Right forelimb (tissue), 1 donor: Measurements from ENCODE around the gene EEF1AKMT2.

Experiments
- DNase-seq: peaks from one replicate; pipeline ENCODE4 v3.0.0-alpha.2; 2018

The EEF1AKMT2 gene

GRCh38 chr10:124736491-124737136, 55.1 kb downstream of the EEF1AKMT2 start:
- DNase-seq = peak; percentile 69

- DNase-seq = no peak
These were observed 56.0 kb downstream of the EEF1AKMT2 start for GRCh38 chr10:124735491-124736286.

- DNase-seq = no peak
These were observed 57.1 kb downstream of the EEF1AKMT2 start for GRCh38 chr10:124734311-124735166.

GRCh38 chr10:124733571-124734245, 58.0 kb downstream of the EEF1AKMT2 start:
- DNase-seq = no peak

DNA sequence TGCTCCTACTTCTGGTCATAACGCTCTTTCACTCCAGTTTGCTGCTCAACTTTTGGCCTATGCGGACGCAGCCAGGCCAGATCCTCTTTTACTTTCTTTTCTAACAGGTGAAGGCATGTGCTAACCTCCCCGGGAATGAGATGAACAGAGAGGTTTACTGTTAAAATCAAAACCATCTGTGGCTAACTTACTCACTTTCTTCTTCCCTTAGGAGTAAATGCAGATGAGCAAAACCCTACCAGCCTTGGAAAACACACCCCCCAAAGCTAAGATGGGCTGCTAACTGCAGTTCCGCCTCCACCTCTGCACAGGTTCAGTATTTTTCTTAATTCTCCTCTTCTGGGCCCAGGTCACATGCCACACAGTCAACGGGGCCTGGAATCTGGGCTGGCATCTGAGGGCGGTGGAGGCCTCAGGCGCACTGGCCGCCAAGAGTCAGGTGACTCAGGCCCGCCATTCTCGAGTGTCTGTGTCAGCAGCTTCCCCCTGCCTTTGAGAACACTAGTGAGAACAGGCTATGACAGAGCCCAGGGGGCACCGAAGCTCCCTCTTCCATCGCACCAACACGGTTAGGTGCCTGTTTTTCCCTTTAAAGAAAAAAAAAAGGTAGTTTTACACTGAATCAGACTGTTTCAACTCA, 58.6 kb downstream of the EEF1AKMT2 start:
- DNase-seq = no peak

DNA sequence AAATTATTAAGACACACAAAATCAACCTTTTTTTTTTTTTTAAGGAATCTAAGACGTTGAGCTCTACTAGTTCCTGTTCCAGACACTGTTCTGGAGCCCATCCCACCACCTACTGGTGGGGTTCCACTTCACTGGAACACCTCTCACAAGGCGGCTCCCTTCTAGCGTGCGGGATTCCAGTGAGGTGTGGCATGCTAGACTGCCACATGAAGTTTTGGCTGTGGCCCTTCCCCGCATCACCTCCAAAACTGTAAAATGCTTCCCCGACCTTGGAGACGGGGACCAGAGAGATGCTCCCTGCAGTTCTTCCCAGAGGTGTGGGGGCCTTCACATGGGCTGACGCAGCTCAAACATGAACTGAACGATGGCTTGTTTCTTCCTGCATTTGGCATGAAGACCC, 60.1 kb downstream of the EEF1AKMT2 start:
- no peak for DNase-seq

DNA sequence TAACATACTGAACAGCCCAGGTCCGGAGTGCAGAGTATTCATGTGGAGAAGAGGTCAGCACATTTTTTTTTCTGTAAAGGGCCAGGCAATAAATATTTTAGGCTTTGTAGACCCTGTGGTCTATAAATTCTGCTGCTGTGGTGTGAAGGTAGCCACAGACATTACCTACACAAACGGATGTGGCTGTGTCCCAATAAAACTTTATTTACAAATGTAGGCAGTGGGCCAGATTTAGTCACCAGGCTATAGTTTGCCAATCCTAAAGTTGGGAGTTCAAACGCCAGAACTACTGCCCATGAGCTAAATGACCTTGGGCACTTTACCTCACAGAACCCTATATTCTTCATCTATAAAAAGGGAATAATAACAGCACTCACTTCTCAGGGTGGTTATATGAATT, 60.9 kb downstream of the EEF1AKMT2 start:
- no peak for DNase-seq

DNA sequence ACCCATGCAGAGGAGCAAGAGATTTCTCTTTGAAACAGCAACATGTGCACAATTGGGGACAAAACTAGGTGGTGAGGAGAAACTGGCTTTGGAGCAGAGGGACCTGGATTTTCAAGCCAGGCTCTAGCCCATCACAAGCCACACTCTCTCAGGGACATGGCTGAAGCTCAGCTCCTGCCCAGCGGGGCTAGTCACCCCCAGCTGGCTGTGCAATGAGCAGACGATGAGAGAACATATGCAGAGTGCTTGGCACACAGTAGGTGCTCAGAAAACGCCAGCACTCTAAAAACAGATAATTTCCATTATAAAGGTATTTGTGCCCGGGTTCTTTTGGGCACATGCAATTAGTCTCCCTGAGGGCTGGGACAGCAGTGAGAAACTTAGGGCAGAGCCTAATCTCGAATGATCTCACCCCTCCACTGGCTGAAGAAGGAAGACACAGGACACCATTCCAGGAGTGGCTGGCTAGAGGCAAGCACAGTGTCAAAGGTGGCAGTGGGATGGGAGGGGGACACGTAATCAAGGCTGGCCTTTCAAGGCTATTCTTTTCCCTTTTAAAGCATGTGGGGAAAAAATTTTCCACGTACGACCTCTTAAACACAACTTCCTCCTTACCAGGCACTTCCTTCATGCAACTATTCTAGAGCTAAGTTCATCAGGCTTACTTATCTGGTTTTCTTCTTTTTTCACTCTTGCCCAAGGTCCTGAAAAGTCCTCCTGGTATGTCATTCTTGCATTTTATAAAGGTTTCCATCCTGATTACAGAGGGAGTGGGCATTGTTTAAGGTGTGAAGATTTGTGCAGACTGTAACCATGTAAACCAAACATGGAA, 62.6 kb downstream of the EEF1AKMT2 start:
- DNase-seq = peak; percentile 31

- DNase-seq = peak; percentile 52
These were observed 63.4 kb downstream of the EEF1AKMT2 start for GRCh38 chr10:124728071-124728829.

- peak; percentile 25 for DNase-seq
These were observed 64.2 kb downstream of the EEF1AKMT2 start for GRCh38 chr10:124727361-124727960.

DNA sequence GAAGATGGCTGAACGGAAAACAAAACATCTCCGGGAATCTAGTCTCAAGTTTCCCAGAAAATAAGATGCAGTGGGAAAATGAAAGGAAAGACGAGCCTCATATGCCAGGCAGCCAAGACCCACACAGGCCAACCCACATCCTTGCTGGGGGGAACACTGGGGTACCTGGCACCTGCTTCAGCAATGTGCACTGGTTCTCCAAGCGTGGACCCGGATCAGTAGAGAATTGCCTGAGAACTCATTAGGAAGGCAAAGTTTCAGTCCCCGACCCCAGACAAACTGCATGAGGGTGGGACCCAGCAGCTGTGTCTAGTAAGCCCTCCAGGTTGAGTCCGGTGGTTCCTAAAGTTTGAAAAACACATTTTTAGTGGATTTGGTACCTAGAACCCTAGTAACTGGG, 65.9 kb downstream of the EEF1AKMT2 start:
- no peak for DNase-seq

DNA sequence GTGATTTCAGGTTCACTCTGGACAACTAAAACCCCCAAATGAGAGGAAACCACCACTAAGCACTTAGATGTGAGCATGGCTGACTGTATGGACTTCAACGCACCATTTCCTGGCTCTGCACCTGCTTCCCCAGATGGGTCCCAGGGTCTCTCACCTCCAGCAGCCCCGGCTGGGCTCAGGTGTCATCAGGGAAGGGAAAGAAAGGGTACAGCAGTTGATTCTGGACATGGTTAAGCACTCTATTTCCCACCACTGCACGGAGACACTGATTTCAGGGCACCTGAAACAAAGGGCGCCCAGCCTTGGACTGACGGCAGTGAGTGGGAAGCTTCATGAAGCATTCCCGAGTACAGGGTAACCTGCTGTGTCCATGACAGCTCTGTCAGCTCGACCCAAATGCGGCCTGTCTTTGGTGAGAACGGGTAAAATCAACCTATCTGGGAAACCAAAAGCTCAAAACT, 66.5 kb downstream of the EEF1AKMT2 start:
- DNase-seq = peak; percentile 29

DNA sequence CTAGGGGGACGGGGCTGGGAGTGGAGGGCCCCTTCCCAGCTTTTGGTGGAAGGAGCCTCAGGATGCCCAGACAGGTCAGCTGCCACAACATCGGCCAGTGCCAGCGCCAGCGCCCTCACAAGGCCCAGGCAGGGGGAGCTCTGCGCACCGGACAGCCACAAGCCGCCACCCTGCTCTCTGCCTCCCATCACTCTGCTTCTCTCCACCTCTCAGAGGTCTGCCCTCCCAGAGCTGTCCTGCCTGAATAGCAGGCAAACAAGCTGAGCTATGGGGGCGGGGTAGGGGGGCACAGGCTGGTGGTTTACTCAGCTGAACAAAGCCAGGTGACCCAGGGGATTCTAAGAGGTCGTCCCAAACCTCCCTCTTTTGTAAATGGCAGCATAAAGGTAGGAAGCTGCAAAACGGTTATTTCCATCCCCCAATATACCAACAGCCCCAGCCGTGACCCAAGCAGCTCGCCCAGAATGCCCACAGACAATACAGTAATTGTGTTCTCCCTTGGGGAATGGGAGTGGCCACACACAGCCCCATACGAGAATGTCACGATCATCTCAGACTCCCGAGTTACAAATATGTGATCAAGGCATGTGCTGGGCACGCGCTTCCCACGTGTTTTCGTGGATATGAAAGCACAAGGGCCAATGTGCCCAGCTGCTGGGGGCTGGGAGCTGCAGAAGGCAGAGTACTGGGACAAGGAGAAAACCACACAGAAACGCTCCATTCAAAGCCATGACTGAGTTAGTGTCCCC, 67.2 kb downstream of the EEF1AKMT2 start:
- no peak for DNase-seq

GRCh38 chr10:124723826-124724225, 67.9 kb downstream of the EEF1AKMT2 start:
- DNase-seq = no peak

DNA sequence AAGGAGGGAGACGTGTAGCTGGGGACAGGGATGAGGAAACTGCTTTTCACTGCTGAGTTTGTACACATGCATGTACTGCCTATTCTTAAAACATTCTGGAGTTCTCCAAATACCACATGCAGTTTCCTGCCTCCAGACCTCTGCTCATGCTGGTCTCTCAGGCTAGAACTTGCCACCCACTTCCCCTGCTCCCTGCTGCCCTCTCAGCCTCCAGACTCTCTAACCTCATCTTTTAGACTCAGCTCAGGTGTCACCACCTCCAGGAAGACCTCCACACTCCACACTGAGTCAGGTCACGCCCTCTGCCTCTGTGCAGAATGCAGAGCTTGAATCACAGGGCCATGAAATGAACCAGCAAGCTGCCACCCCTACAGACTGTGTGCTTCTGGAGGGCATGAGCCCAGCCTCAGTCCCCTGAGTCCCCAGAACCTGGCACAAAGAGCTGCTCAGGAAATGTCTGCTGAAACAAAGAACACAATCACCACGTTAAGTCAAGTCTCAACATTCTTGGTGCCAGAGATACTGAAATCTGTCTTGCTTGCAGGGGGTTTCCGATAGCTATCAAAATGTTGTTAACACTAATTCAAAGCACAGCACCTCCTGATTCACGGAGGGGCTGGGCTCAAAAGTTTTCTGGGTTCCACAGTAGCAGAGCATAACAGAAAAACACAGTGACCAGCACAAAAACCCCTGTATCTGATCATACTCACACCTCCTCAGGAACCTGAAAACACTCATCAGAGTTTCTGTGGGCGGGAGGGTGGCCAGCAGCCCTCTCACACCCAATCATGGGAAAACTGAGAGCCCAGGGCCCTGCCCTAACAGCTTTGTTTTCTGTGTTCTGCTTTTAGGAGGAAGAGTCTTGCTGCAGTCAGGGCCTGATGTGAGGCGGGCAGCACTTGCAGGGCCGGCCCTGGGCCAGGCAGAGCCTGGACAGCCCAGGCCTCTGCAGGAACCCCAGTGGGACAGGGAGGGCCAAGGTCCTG, 68.6 kb downstream of the EEF1AKMT2 start:
- DNase-seq = no peak

DNA sequence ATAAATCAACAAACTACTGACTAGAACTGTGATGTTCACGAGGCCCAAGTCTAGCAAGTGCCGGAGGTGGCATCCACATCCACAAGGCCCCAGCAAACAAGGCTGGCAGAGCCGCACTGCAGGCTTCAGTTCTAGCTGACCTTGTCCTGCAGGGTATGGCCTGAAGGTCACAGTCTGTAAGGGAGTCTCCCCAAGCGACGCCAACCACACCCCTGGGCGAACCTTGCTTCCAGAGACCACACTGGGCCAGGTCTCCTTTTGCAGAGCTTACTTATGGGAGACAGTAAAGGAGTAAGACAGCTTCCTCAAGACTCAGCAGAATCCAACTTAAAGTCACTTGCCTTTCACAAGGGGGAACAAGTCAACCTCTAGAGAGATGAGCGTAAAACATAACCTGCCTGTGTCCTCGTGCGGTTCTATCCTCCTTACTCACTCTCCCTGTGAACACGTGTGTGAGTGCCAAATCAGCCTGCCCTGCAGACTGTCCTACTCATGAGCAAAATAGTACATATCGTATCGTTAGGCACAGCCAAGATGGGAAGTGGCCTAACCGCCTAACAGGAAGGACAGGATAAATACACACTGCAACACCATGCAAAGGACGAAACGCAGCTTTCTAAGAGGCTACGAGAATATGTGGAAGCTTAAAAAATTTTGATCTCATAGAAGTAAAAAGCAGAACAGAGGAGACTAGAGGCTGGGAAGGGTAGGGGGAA, 70.2 kb downstream of the EEF1AKMT2 start:
- DNase-seq = no peak

DNA sequence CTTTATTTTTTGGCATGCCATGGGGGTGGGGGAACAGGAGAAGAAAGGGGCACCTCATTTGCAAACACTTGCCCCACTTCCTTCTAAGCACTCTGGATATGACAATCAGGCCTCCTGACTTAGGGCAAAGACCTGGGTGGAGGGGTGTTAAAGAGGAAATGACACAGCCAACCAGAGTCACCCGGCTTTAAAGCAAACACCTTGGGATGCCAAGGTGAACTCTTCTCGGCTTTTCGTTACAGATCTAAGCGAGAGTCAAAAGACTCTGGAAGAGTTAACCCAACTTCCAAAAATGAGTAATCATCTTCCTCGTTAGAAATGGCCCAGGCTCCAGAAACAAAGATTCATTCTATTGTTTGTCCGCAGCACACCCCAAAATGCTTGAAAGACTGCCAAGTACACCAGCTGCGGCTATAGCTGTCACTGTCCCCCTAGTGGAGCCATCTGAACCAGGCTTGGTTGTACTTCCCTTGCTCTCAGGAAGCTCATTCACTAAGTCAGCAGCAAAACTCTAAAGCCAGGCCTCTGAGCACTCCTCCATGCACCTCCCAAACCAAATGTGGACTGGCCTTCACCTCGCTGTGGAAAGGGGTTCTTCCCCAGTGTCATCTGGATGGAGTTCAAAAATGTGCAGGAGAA, 72.4 kb downstream of the EEF1AKMT2 start:
- DNase-seq = peak; percentile 76
